ENCODE results near the gene ABCF1.

Gene ABCF1

GRCh38 chr6:30598912-30599624, 27.8 kb downstream of the ABCF1 start:
- ChIA-PET POLR2A (interaction anchor here (1.1 to 7.0 kb wide), 4 partner anchors 9 to 42 kb away, joined by 3 to 90 read pairs (median 11); partner anchors contain the start of gene PRR3), CTCF (interaction anchor here (1.0 kb wide), 1 partner anchor 54 kb away, joined by 5 read pairs; no protein-coding TSS in a partner anchor)

GRCh38 chr6:30599625-30600324, 28.5 kb downstream of the ABCF1 start:
- CTCF ChIA-PET = no interaction called here
- TF ChIP-seq PKNOX1 (IDR thresholded peaks at IDR 0.05) (no peak), ELF4 (IDR thresholded peaks at IDR 0.05) (no peak), SUZ12 (IDR thresholded peaks at IDR 0.05) (no peak), ARNT (IDR thresholded peaks at IDR 0.05) (no peak), CTBP1 (IDR thresholded peaks at IDR 0.05; ENCODE audit: borderline replicate concordance) (no peak), BHLHE40 (IDR thresholded peaks at IDR 0.05; ENCODE audit: borderline replicate concordance) (no peak), ZNF384 (IDR thresholded peaks at IDR 0.05) (no peak), SP1 (IDR thresholded peaks at IDR 0.05) (no peak), FOXK2 (IDR thresholded peaks at IDR 0.05) (no peak), L3MBTL2 (conservative IDR thresholded peaks at IDR 0.05) (no peak), FOXM1 (IDR thresholded peaks at IDR 0.05; ENCODE audit: borderline replicate concordance) (no peak), NFRKB (IDR thresholded peaks at IDR 0.05) (no peak), LEF1 (IDR thresholded peaks at IDR 0.05; ENCODE audit: borderline replicate concordance) (no peak), HDGF (IDR thresholded peaks at IDR 0.05; ENCODE audit: borderline replicate concordance) (no peak), TARDBP (IDR thresholded peaks at IDR 0.05) (no peak), FOXA1 (IDR thresholded peaks at IDR 0.05) (no peak)
- POLR2A ChIA-PET = interaction anchor here (1.0 to 7.0 kb wide), 5 partner anchors 9 to 55 kb away, joined by 3 to 90 read pairs (median 7); partner anchors contain the start of gene PRR3

More at GRCh38 chr6:30598912-30599624, 27.8 kb downstream of the ABCF1 start:
- peak; percentile 50 for TF ChIP-seq ZNF384 (IDR thresholded peaks at IDR 0.05)
- peak; percentile 42; the same call in 1 of the 2 replicates for TF ChIP-seq PKNOX1 (IDR thresholded peaks at IDR 0.05)
- TF ChIP-seq TARDBP (IDR thresholded peaks at IDR 0.05) = no peak
- DNase-seq (ENCODE audit: extremely low spot score) = no peak

GRCh38 chr6:30600451-30600961, 29.3 kb downstream of the ABCF1 start:
- DNase-seq (ENCODE audit: extremely low spot score) = no peak
- POLR2A ChIA-PET = interaction anchor here (1.0 to 7.0 kb wide), 5 partner anchors 10 to 56 kb away, joined by 3 to 90 read pairs (median 7); partner anchors contain the start of gene PRR3
- CTCF ChIA-PET = interaction anchor here (1.3 to 1.5 kb wide), 2 partner anchors 12 to 130 kb away, joined by 4 to 5 read pairs; no protein-coding TSS in a partner anchor

More at GRCh38 chr6:30599625-30600324, 28.5 kb downstream of the ABCF1 start:
- no peak for DNase-seq (ENCODE audit: extremely low spot score)

GRCh38 chr6:30601436-30601814, 30.2 kb downstream of the ABCF1 start:
- no peak for DNase-seq (ENCODE audit: extremely low spot score)
- POLR2A ChIA-PET = interaction anchor here (0.9 to 7.0 kb wide), 3 partner anchors 11 to 25 kb away, joined by 3 to 90 read pairs (median 17); no protein-coding TSS in a partner anchor
- CTCF ChIA-PET = interaction anchor here (1.3 to 1.5 kb wide), 2 partner anchors 11 to 129 kb away, joined by 4 to 5 read pairs; no protein-coding TSS in a partner anchor

More at GRCh38 chr6:30600451-30600961, 29.3 kb downstream of the ABCF1 start:
- TF ChIP-seq BHLHE40 (IDR thresholded peaks at IDR 0.05; ENCODE audit: borderline replicate concordance) (no peak), ARNT (IDR thresholded peaks at IDR 0.05) (no peak), LEF1 (IDR thresholded peaks at IDR 0.05; ENCODE audit: borderline replicate concordance) (no peak), FOXA1 (IDR thresholded peaks at IDR 0.05) (no peak), NFRKB (IDR thresholded peaks at IDR 0.05) (no peak), L3MBTL2 (conservative IDR thresholded peaks at IDR 0.05) (no peak), SP1 (IDR thresholded peaks at IDR 0.05) (no peak), SUZ12 (IDR thresholded peaks at IDR 0.05) (no peak), CTBP1 (IDR thresholded peaks at IDR 0.05; ENCODE audit: borderline replicate concordance) (no peak), FOXK2 (IDR thresholded peaks at IDR 0.05) (no peak), TARDBP (IDR thresholded peaks at IDR 0.05) (no peak), ELF4 (IDR thresholded peaks at IDR 0.05) (no peak), FOXM1 (IDR thresholded peaks at IDR 0.05; ENCODE audit: borderline replicate concordance) (no peak), ZNF384 (IDR thresholded peaks at IDR 0.05) (no peak), HDGF (IDR thresholded peaks at IDR 0.05; ENCODE audit: borderline replicate concordance) (no peak), PKNOX1 (IDR thresholded peaks at IDR 0.05) (no peak)

More at GRCh38 chr6:30601436-30601814, 30.2 kb downstream of the ABCF1 start:
- TF ChIP-seq HDGF (IDR thresholded peaks at IDR 0.05; ENCODE audit: borderline replicate concordance) (no peak), PKNOX1 (IDR thresholded peaks at IDR 0.05) (no peak), BHLHE40 (IDR thresholded peaks at IDR 0.05; ENCODE audit: borderline replicate concordance) (no peak), ELF4 (IDR thresholded peaks at IDR 0.05) (no peak), FOXM1 (IDR thresholded peaks at IDR 0.05; ENCODE audit: borderline replicate concordance) (no peak), SP1 (IDR thresholded peaks at IDR 0.05) (no peak), FOXK2 (IDR thresholded peaks at IDR 0.05) (no peak), ARNT (IDR thresholded peaks at IDR 0.05) (no peak), ZNF384 (IDR thresholded peaks at IDR 0.05) (no peak), LEF1 (IDR thresholded peaks at IDR 0.05; ENCODE audit: borderline replicate concordance) (no peak), FOXA1 (IDR thresholded peaks at IDR 0.05) (no peak), TARDBP (IDR thresholded peaks at IDR 0.05) (no peak), NFRKB (IDR thresholded peaks at IDR 0.05) (no peak), L3MBTL2 (conservative IDR thresholded peaks at IDR 0.05) (no peak), SUZ12 (IDR thresholded peaks at IDR 0.05) (no peak), CTBP1 (IDR thresholded peaks at IDR 0.05; ENCODE audit: borderline replicate concordance) (no peak)
